ENCODE results near the gene PSMG3.

DNA sequence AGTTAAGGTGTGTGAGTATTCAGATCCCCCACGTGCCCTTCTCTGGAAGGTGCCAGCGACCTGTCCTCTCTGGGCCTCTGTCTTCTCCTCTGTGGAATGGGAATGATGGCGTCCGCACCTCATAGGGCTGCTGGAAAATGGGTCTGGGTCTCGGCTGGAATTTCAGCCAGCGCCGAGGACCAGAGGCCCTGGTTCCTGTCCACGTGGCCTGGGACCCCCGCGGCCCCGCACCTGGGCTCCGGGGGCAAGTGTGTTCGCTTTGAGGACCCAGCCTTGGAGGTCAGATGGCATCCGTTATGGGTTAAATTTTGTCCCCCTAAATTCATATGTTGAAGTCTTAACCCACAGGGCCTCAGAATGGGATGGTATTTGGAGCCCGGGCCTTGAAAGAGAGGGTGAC, 32.6 kb upstream of the PSMG3 start:
- TF ChIP-seq EZH2 (IDR thresholded peaks at IDR 0.05; ENCODE audit: borderline replicate concordance, low read depth, low read length, severe bottlenecking): no peak
- no peak for TF ChIP-seq POLR2A (IDR thresholded peaks at IDR 0.05; ENCODE audit: low read depth, low read length)
- TF ChIP-seq, protein P1, sequence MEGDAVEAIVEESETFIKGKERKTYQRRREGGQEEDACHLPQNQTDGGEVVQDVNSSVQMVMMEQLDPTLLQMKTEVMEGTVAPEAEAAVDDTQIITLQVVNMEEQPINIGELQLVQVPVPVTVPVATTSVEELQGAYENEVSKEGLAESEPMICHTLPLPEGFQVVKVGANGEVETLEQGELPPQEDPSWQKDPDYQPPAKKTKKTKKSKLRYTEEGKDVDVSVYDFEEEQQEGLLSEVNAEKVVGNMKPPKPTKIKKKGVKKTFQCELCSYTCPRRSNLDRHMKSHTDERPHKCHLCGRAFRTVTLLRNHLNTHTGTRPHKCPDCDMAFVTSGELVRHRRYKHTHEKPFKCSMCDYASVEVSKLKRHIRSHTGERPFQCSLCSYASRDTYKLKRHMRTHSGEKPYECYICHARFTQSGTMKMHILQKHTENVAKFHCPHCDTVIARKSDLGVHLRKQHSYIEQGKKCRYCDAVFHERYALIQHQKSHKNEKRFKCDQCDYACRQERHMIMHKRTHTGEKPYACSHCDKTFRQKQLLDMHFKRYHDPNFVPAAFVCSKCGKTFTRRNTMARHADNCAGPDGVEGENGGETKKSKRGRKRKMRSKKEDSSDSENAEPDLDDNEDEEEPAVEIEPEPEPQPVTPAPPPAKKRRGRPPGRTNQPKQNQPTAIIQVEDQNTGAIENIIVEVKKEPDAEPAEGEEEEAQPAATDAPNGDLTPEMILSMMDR (IDR thresholded peaks at IDR 0.05; ENCODE audit: extremely low read depth in 1 of 2, insufficient read depth in 1 of 2, low read depth in 1 of 2, low read length in 2 of 2): no peak
- TF ChIP-seq MYC (IDR thresholded peaks at IDR 0.05; ENCODE audit: low read depth, low read length): no peak
- no peak for TF ChIP-seq POLR2AphosphoS5 (IDR thresholded peaks at IDR 0.05; ENCODE audit: insufficient read depth, low read depth, low read length)
